Esophagus squamous epithelium (tissue), 5 donors: Measurements from ENCODE around the gene SEMA3F. TPM values are rescaled to one million over a fixed set of nuclear protein-coding genes. Genes with fewer than 3 reads are reported as not detected.

Source experiments
- DNase-seq: peaks from one replicate; lab custom pipeline; 2025; lab: John Stamatoyannopoulos, UW
- H3K27ac ChIP-seq, 4 donors: fragments of 200-600 bp; sonication (generic); one replicate each; pipeline ENCODE4 v1.5.1; 2016 to 2019; ENCODE audit warnings: mild to moderate bottlenecking in 1 of 4
- H3K27me3 ChIP-seq, 4 donors: fragments of 200-600 bp; sonication (generic); 1 replicate in 3 of 4; 2 replicates in 1 of 4; pipeline versions ENCODE4 v1.5.1 to v1.6.0; 2017 to 2021; ENCODE audit warnings: antibody characterized with exemption in 1 of 4
- H3K36me3 ChIP-seq, 3 donors: fragments of 200-600 bp; sonication (generic); one replicate each; pipeline ENCODE4 v1.5.1; 2016 to 2019
- H3K4me1 ChIP-seq, 3 donors: fragments of 200-600 bp; sonication (generic); one replicate each; pipeline ENCODE4 v1.5.1; 2017 to 2019
- H3K4me3 ChIP-seq, 4 donors: fragments of 200-600 bp; sonication (generic); 1 replicate in 3 of 4; 2 replicates in 1 of 4; pipeline ENCODE4 v1.5.1; 2016 to 2019; ENCODE audit warnings: mild to moderate bottlenecking in 2 of 4, moderate library complexity in 1 of 4
- H3K9me3 ChIP-seq, 3 donors: fragments of 200-600 bp; sonication (generic); one replicate each; pipeline ENCODE4 v1.5.1; 2016 to 2019
- POLR2A ChIP-seq, 4 donors: fragments of 450-650 bp; IDR thresholded peaks; one replicate each; pipeline ENCODE4 v1.6.1; 2017; ENCODE audit warnings: antibody characterized with exemption in 4 of 4, mild to moderate bottlenecking in 4 of 4, moderate library complexity in 3 of 4
- WGBS, 2 donors: methylation state at CpG; one replicate each; pipeline ENCODE4 v1.1.5; 2018; 5-methylcytosine and 5-hydroxymethylcytosine counted together
- intact Hi-C: fragments of 100-400 bp; cut with DNase I; formaldehyde crosslinking; loops from one replicate; pipeline ENCODE4 v1.15.0; 2022
- total RNA-seq, 4 donors: library from RNA; depleted of rRNA; stranded (reverse); fragments of >200 nt; gene quantifications; one replicate each; pipeline ENCODE4 v1.1.0, GENCODE V29; 2016
- TF ChIP-seq, protein P1 (sequence below), 6 experiments: fragments of 450-650 bp in 4 of 6; fragments of 200-600 bp in 2 of 6; sonication (generic) in 2 of 6; IDR thresholded peaks; one replicate each; pipeline ENCODE4 v1.5.1; 2016 to 2019; ENCODE audit warnings: antibody characterized with exemption in 6 of 6, mild to moderate bottlenecking in 4 of 6, moderate library complexity in 4 of 6
- donor health status: DM: yes; HTN: yes; CAD: no.

Gene SEMA3F
- total RNA-seq, 4 donors from 2014 or later: 56.8 to 146 (median 109) TPM

DNA sequence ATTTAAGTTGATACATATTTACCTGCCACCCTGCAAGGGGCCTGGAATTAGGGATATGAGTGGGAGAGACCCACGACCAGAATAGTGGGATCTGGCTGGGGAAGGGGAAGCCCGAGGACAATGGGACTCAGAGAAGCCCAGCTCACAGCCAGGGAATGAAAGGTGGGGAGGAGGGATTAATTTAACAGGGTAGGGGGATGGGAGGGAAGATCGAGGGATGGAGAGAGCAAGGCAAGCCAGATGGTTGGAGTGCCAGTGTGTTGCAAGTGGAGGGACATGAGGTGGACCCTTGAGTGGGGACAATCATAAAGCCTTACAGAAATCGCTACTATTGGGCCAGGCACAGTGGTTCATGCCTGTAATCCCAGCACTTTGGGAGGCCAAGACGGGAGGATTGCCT, 76.5 kb downstream of the SEMA3F start:
- H3K9me3 ChIP-seq: no peaks in the 10 kb centered on the region
- intact Hi-C loops: no loop called here
- peaks cover 21 to 59% (median 33%) of the 10 kb centered on the region in 3 donors for H3K4me1 ChIP-seq
- no peak for DNase-seq
- H3K27me3 ChIP-seq: no peaks in the 10 kb centered on the region
- TF ChIP-seq, protein P1, sequence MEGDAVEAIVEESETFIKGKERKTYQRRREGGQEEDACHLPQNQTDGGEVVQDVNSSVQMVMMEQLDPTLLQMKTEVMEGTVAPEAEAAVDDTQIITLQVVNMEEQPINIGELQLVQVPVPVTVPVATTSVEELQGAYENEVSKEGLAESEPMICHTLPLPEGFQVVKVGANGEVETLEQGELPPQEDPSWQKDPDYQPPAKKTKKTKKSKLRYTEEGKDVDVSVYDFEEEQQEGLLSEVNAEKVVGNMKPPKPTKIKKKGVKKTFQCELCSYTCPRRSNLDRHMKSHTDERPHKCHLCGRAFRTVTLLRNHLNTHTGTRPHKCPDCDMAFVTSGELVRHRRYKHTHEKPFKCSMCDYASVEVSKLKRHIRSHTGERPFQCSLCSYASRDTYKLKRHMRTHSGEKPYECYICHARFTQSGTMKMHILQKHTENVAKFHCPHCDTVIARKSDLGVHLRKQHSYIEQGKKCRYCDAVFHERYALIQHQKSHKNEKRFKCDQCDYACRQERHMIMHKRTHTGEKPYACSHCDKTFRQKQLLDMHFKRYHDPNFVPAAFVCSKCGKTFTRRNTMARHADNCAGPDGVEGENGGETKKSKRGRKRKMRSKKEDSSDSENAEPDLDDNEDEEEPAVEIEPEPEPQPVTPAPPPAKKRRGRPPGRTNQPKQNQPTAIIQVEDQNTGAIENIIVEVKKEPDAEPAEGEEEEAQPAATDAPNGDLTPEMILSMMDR (IDR thresholded peaks at IDR 0.05): no peak
- TF ChIP-seq POLR2A (IDR thresholded peaks at IDR 0.05): no peak
- no peak overlapping the region for H3K27ac ChIP-seq
- no peak overlapping the region for H3K4me3 ChIP-seq
- H3K36me3 ChIP-seq: no peaks in the 10 kb centered on the region
- WGBS, 2 donors: 70 to 73% methylated on average over 5 of the region's 5 CpGs

DNA sequence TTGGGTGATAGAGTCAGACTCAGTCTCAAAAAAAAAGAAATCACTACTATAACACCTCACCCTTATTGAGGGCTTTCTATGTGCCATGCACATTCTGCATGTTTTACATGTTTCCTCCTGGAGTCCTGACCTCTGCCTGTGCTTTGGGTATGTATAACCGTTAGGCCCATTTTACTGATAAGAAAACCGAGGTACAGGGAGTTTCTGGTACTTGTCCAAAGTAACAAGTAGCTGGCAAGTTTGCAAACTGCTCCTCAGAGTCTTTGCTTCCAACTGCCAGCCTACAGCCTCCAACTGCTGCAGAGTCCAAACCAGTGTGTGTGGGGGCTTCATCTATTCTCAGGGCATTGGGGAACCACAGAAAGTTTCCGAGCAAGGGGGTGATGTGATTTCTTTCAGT, 77.2 kb downstream of the SEMA3F start:
- intact Hi-C loops: no loop called here
- no peak overlapping the region for H3K4me3 ChIP-seq
- no peak overlapping the region for H3K27ac ChIP-seq
- no peaks in the 10 kb centered on the region for H3K9me3 ChIP-seq
- DNase-seq: no peak
- no peaks in the 10 kb centered on the region for H3K27me3 ChIP-seq
- 76% methylated on average over 3 of the region's 3 CpGs for WGBS, 2 donors
- H3K36me3 ChIP-seq: no peaks in the 10 kb centered on the region
- TF ChIP-seq, protein P1 (IDR thresholded peaks at IDR 0.05): no peak
- TF ChIP-seq POLR2A (IDR thresholded peaks at IDR 0.05): no peak
- peaks cover 21 to 59% (median 27%) of the 10 kb centered on the region in 3 donors for H3K4me1 ChIP-seq

DNA sequence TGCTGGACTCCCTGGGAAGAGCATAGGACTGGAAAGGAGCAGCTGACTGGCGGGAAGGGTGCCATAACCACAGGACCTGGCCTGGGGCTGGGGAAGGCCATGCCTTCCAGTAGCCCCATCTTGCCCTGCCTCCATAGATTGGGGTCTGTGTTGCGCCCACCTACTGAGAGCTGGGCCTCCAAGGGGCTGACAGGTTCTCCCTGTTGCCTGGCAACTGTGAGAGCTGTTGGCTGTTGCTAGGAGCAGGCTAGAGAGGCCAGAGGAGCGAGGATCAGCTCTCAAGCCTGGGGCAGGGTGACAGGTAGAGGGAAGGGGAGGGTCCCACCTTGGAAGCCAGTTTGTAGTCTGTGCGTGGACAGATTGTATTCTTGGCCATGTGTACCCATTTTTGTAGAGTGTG, 78.1 kb downstream of the SEMA3F start:
- intact Hi-C loops: no loop called here
- TF ChIP-seq POLR2A (IDR thresholded peaks at IDR 0.05): no peak
- TF ChIP-seq, protein P1 (IDR thresholded peaks at IDR 0.05): no peak
- Histone ChIP-seq H3K27me3 (no peaks in the 10 kb centered on the region), H3K4me3 (no peak overlapping the region), H3K9me3 (no peaks in the 10 kb centered on the region), H3K4me1 (peaks cover 23 to 59% (median 24%) of the 10 kb centered on the region in 3 donors), H3K27ac (no peak overlapping the region), H3K36me3 (no peaks in the 10 kb centered on the region)
- no peak for DNase-seq
- 71 to 100% methylated on average over 1 to 2 of the region's 4 CpGs for WGBS, 2 donors

- Histone ChIP-seq H3K9me3 (no peaks in the 10 kb centered on the region), H3K36me3 (no peaks in the 10 kb centered on the region), H3K4me1 (peaks cover 34 to 61% (median 36%) of the 10 kb centered on the region in 3 donors), H3K27me3 (no peaks in the 10 kb centered on the region), H3K27ac (peak within 1 kb of the TSS; percentile 94 to 98 (median 96)), H3K4me3 (peak within 1 kb of the TSS; percentile 74 to 96 (median 88))
- TF ChIP-seq POLR2A (IDR thresholded peaks at IDR 0.05): peak in 3 of 4 donors; percentile 89 to 97 (median 96)
- TF ChIP-seq, protein P1 (IDR thresholded peaks at IDR 0.05): peak in 3 of 6 experiments; percentile 13 to 29 (median 26)
- DNase-seq: peak; percentile 100
- intact Hi-C loops: no loop called here
- WGBS, 2 donors: 0 to 2% methylated on average over 13 to 24 of the region's 75 CpGs
Observed at GRCh38 chr3:50235716-50236483, 80.8 kb downstream of the SEMA3F start, which contains the start of gene GNAI2. Gene GNAI2 (plus strand): TSS chr3:50236204. CDS start chr3:50236336, 132 bp downstream.

GRCh38 chr3:50236484-50237132, 81.5 kb downstream of the SEMA3F start:
- Histone ChIP-seq H3K27me3 (no peaks in the 10 kb centered on the region), H3K27ac (peak overlapping the region; percentile 90 to 98 (median 96)), H3K9me3 (no peaks in the 10 kb centered on the region), H3K36me3 (no peaks in the 10 kb centered on the region), H3K4me3 (peak overlapping the region; percentile 74 to 96 (median 88)), H3K4me1 (peaks cover 41 to 68% (median 43%) of the 10 kb centered on the region in 3 donors)
- intact Hi-C loops: no loop called here
- TF ChIP-seq POLR2A (IDR thresholded peaks at IDR 0.05): no peak
- TF ChIP-seq, protein P1 (IDR thresholded peaks at IDR 0.05): no peak
- 0% methylated on average over 11 to 13 of the region's 13 CpGs for WGBS, 2 donors
- DNase-seq: no peak
